ENCODE measurements around the gene IMPG2. TPM values are rescaled to one million over a fixed set of nuclear protein-coding genes. Genes with fewer than 3 reads are reported as not detected.

Gene IMPG2
- total RNA-seq, 2 experiments from 2014 or later, result 0.03 TPM; not detected in 1

DNA sequence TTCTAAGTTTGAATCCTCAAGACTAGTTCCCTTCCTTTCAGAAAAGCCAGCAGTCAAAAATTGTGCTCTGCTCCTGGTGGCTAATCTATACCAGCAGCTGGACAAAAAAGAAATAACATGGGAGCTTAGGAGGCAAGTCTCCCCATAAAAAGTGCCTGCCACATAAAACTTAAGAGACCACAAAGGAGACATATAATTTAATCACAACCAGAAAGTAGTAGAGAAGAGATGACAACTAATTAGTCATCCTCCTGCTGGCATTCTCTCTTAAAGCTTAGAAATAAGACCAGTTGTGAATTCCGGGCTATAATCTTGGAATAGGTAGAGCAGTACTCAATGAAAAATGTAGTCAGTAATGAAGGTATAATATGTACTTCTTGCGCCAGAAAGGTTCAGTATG is 20.2 kb upstream of the IMPG2 start:
- H3K27ac ChIP-seq (ENCODE audit: low read depth, low read length, poor library complexity, severe bottlenecking), result no peak overlapping the region
- H3K4me3 ChIP-seq (ENCODE audit: low read depth, low read length, poor library complexity, severe bottlenecking), result no peak overlapping the region
- H3K9me2 ChIP-seq (ENCODE audit: insufficient read depth, low read length), result no peaks in the 10 kb centered on the region
- intact Hi-C loops (cut with micrococcal nuclease; ENCODE audit: unreplicated experiment), result no loop called here
- H2AFZ ChIP-seq (ENCODE audit: low read length), result no peak overlapping the region
- no peaks in the 10 kb centered on the region for H3K4me1 ChIP-seq (ENCODE audit: insufficient read depth, low read length, poor library complexity, severe bottlenecking)
- H3K9me3 ChIP-seq (ENCODE audit: low read length), result no peaks in the 10 kb centered on the region
- no peaks in the 10 kb centered on the region; the same call in 1 of the 2 replicates for H4K20me1 ChIP-seq (ENCODE audit: insufficient read depth, low read length)
- BruUV-seq (replicated peaks), result no TSS peak
- H3K36me3 ChIP-seq (ENCODE audit: insufficient read depth, low read length), result no peaks in the 10 kb centered on the region
- H3K4me2 ChIP-seq (ENCODE audit: low read length), result no peak overlapping the region
- no peak for DNase-seq (ENCODE audit: low spot score)
- TF ChIP-seq EZH2phosphoT487 (IDR thresholded peaks at IDR 0.05; ENCODE audit: borderline replicate concordance, low read depth, low read length), result no peak
- TF ChIP-seq CTCF (conservative IDR thresholded peaks at IDR 0.05; ENCODE audit: low read length), result no peak
- ChIA-PET POLR2A (interaction anchor here (0.6 kb wide), 1 partner anchor 325 kb away, joined by 3 read pairs; no protein-coding TSS in a partner anchor), CTCF (ENCODE audit: unreplicated experiment) (no interaction called here)
- H3K79me2 ChIP-seq (ENCODE audit: insufficient read depth, low read depth, low read length), result no peaks in the 10 kb centered on the region

DNA sequence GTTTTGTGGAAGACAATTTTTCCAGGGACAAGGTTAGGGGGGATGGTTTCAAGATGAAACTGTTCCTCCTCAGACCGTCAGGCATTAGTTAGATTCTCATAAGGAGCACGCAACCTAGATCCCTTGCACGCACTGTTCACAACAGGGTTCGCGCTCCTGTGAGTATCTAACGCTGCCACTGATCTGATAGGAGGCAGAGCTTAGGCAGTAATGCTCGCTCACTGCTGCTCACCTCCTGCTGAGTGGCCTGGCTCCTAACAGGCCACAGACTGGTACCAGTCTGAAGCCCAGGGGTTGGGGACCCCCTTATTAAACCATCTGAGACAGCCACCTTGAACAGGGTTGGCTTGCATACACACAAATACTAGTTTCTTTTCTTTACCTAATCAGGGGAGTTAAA is 13.5 kb upstream of the IMPG2 start:
- BruUV-seq (replicated peaks), result no TSS peak

More for the DNA sequence above, 13.5 kb upstream of the IMPG2 start:
- Histone ChIP-seq H2AFZ (ENCODE audit: low read length) (no peak overlapping the region), H3K27ac (ENCODE audit: low read depth, low read length, poor library complexity, severe bottlenecking) (no peak overlapping the region), H3K4me2 (ENCODE audit: low read length) (no peak overlapping the region), H3K4me1 (ENCODE audit: insufficient read depth, low read length, poor library complexity, severe bottlenecking) (no peaks in the 10 kb centered on the region), H3K36me3 (ENCODE audit: insufficient read depth, low read length) (no peaks in the 10 kb centered on the region), H3K79me2 (ENCODE audit: insufficient read depth, low read depth, low read length) (no peaks in the 10 kb centered on the region), H4K20me1 (ENCODE audit: insufficient read depth, low read length) (no peaks in the 10 kb centered on the region; the same call in 1 of the 2 replicates), H3K9me3 (ENCODE audit: low read length) (no peaks in the 10 kb centered on the region), H3K4me3 (ENCODE audit: low read depth, low read length, poor library complexity, severe bottlenecking) (no peak overlapping the region), H3K9me2 (ENCODE audit: insufficient read depth, low read length) (no peaks in the 10 kb centered on the region)
- intact Hi-C loops (cut with micrococcal nuclease; ENCODE audit: unreplicated experiment), result no loop called here
- DNase-seq (ENCODE audit: low spot score), result no peak
- CTCF ChIA-PET (ENCODE audit: unreplicated experiment), result no interaction called here
- TF ChIP-seq CTCF (conservative IDR thresholded peaks at IDR 0.05; ENCODE audit: low read length) (no peak), EZH2phosphoT487 (IDR thresholded peaks at IDR 0.05; ENCODE audit: borderline replicate concordance, low read depth, low read length) (no peak)
- POLR2A ChIA-PET, result no interaction called here

Data from OCI-LY7 (cell line).